Measurements from ENCODE around the gene WBP2NL. TPM values are rescaled to one million over a fixed set of nuclear protein-coding genes. Genes with fewer than 3 reads are reported as not detected.
A peak's percentile ranks its signal among the peaks of the same experiment; 100 is the strongest.
"Not testable (repeated sequence)": the region's sequence is repeated elsewhere in the genome, so short reads cannot be mapped to it uniquely, and the experiment has no call there.

Gene WBP2NL, protein sequence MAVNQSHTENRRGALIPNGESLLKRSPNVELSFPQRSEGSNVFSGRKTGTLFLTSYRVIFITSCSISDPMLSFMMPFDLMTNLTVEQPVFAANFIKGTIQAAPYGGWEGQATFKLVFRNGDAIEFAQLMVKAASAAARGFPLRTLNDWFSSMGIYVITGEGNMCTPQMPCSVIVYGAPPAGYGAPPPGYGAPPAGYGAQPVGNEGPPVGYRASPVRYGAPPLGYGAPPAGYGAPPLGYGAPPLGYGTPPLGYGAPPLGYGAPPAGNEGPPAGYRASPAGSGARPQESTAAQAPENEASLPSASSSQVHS
- 0.71 TPM for polyA plus RNA-seq (2013, experiment 1 of 2; ENCODE audit: insufficient read length)
- 0.56 TPM for polyA plus RNA-seq (2013, experiment 2 of 2; ENCODE audit: insufficient read length)

DNA sequence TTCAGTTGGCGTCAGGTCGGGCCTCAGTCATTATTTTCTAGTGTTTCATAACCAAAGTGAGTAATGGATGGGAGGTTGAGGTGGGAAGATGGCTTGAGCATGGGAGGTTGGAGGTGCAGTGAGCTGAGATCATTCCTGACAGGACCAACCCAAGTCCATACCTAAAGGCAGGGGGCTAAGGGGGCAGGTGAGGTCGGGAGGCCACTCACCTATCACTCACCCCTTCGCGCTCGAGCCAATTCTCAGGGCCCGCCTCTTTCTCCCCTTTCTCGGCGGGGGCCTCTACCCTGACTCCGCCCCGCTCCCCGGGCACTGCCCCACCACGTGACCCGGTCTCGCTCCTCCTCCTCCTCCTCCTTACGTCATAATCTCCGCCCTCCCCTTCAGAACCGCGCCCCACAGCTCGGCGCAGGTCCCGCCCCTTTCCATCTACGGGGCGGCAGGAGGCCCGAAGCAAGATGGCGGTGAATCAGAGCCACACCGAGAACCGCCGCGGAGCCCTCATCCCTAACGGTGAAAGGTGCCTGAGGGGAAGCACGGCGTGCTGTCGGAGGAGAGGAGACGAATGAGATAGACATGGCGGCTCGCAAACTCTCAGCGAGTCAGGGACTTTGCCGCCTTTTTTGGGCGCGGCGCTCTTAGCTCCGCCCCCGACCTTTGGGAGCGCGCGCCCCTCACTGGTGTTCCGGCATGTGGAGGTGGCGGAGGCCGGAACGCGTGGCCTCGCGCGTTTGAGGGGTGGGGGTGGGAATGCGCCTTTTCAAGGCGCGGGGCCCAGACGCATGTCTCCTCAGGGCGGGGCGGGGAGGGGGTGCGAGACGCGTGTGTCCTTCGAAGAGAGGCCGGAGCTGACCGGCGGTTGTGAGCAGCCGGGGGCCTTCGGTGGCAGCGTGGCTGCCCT, at the start of gene WBP2NL:
Gene WBP2NL, plus strand, starts transcription at position 428 of the 901 bp plus-strand sequence. Its CDS starts 31 bp downstream, at position 459.
- DNase-seq: peak; percentile 84

DNA sequence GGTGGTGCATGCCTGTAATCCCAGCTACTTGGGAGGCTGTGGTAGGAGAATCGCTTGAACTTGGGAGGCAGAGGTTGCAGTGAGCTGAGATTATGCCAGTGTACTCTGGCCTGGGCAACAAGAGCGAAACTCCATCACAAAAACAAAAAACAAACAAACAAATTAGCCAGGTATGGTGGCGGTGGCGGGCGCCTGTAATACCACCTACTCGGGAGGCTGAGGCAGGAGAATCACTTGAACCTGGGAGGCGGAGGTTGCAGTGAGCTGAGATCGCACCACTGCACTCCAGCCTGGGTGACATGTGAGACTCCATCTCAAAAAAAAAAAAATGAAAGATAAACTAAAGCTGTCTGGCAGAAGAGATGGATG, 49.7 kb upstream of the WBP2NL start:
- not testable (repeated sequence) for DNase-seq

DNA sequence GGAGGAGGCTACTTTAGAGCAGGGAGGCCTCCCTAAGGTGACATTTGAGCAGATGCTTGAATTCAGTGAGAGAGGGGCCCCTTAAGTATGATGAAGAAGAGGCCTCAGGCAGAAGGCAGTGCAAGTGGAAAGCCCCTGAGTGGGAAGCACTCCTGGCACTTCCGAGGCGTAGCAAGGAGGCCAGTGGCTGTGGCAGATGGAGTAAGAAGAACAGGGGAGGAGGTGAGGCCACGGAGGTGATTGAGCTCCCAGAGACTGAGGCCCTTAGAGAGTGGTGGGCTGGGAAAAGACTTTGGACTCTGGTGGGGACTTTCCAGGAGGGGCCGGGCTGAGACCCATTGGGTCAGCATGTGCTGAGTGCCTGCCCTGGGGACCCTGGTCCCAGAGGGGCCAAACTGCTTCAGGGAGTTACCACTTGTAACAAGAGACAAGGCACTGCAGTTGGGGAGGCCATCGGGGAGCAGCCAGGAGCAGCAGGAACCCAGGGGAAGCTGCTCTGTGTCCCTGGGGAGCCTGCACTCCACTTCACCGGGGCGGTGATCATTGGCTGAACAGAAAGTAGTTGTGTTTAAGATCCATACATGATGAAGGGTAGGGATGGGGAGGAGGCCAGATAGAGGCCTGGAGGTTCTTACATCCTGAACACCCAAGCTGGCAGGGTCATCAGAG, 49.2 kb upstream of the WBP2NL start:
- DNase-seq: no peak

DNA sequence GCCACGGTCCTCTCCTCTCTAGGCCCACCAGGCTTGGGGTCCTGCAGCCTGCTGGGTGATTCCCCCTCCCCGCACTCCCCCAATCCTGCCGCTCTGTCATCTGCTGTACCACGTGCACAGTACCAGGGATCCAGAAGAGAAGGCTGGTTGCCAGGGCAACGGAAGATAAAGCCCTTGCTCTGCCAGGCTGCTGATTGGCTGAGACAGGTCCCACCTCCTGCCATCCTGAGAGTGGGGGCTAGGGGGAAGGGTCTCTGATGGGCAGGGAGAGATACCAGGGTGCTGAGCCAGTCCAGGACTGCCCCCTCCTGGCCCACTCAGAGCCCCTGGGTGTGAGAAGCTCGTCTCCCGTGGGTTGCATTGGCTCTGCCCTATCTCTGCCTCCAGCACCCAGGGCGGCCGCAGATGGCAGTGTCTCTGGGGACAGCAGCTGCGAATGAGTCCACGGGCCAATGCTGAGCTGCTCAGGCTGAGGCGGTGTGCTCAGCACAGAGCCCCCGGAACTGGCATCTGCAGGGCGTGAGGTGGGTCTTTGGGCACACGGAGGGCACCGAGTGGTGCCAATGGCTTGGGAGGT, 46.6 kb upstream of the WBP2NL start, which contains the start of gene SMIM45:
Gene SMIM45, plus strand, starts transcription at position 253 of the 577 bp plus-strand sequence.
- DNase-seq: no peak

DNA sequence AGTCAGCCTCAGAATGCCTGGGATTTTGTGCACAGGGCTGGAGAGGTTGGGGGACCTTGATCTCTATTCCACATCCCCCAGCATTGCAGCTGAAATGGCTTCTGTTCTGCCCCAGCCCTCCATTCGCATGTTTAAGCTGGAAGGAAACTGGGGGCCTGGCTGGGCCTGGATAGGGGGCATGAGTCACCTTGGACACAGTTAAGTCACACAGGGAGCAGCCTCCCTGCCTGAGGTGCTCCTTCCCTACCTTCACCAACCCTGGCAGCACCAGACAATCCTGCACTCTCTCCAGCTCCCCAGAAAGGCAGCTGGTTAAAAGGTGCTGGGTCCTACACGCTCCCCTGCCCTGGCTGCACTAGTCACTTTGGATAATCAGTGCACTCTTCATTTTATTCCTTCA, 45.9 kb upstream of the WBP2NL start:
- DNase-seq: no peak

DNA sequence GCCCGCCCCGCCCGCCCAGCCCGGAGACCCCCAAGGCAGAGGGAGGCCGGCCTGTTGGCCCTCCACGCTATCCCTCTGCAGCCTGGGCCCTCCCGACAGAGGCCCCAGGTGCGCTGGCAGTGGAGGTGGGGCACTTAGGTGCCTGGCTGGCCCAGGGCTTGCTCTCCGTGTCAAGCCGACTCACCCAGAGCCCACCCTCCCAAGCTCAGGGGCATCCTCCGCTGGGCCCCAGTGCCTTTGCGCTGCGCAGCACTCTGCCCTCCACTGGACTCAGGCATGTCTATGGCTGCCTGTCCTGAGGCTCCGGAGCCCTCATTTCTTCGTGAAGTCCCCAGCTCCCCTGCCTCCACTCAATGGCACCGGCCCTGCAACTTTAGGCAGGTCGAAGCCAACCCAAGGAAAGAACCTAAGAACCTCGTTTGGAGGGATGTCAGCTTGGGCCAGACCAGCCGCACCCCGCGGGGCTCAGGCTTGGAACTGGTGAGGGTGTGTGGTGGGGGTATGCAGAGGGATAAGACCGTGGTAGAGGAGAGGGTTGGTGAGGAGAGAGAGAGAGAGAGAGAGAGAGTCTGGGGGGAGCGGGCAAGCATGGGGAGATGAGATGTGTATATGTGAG, 40.5 kb upstream of the WBP2NL start:
- no peak for DNase-seq

DNA sequence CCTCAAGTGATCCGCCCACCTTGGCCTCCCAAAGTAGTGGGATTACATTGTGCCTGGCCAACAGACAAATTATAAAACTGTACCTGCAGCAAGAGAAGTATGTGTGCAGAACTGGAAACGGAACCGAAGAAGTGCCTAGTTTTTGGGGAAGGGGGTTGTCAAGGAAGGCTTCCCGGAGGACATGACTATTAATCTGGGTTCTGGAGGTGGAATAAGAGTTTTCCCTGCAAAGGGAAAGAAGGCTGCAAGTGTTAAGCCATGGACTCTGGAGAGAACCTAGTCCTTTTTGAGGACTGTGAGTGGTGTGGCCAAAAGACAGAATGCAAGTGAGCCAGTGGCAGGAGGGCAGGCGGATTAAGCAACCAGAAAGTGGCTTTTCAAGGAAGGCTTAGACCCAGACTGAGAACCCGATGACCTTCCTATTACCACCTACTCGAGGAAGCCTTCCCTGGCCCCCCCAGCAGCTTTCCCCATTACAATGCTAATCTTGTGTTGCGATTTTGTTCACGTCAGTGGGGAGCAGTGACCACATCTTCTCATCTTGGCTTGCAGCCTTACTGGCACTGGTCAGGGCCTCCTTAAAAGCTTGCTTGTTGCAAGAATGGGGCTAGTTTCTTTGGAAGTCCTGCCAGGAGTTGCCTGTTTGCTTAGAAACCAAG, 35.0 kb upstream of the WBP2NL start:
- no peak for DNase-seq

DNA sequence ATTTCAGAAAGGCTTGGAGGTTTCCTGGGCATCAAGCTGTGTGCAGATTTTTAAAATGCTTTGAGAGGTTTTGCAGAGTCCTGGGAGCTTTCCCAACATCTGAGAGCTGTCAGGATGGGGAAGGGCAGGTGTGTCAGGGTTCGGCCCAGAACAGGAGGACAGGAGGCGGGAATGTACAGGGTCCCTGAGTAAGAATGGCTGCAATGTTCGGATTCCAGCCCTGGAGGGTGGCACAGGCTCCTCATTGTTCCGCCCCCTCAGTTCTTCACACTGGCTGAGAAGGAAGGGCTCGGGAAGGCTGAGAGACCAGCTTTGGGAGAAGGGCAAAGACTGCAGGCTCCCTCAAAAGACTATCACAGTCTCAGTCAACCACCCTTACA, 34.5 kb upstream of the WBP2NL start:
- no peak for DNase-seq

DNA sequence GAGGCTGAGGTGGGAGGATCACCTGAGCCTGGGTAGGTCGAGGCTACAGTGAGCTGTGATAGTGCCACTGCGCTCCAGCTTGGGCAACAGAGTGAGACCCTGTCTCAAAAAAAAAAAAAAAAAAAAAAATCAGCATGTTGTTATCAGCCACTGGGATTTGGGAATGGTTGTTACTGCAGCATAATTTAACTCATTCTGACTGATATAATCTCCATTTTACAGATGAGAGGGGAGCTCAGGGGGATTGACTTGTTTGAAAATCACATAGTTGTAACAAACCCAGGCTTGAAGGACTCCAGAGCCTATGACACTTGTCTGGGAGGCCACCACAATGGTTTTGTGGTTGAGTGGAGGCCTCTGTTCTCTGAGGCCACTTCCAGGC, 32.4 kb upstream of the WBP2NL start:
- DNase-seq: no peak

DNA sequence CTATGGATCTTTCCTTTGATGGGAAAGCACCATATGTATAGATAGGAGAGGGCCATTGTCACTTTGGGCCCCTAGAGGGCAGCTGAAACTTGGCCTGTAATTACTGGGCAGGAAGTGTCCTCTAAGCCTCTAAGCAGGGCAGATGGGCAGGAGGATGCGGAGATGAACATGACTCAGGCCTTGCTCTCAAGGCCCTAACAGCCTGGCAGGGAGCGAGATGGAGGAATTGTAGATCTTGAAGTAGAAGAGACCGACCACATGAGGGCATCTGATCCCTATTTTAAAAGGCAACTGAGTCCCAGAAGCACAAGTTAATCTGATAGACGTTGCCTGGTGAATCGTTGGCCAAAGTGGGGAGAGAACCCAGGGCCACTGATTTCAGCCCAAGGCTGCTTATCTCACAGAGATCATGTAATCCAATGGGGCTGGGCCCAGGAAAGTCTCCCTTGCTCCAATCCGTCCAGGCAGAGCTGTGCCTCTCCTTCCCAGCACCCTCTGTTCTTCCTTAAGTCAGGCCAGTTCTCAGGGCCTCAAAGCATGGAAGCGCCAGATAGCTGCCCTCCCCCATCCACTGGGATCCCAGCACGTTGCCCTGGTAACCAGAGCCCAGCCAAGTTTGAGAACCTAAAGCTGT, 31.9 kb upstream of the WBP2NL start:
- DNase-seq: peak; percentile 73

DNA sequence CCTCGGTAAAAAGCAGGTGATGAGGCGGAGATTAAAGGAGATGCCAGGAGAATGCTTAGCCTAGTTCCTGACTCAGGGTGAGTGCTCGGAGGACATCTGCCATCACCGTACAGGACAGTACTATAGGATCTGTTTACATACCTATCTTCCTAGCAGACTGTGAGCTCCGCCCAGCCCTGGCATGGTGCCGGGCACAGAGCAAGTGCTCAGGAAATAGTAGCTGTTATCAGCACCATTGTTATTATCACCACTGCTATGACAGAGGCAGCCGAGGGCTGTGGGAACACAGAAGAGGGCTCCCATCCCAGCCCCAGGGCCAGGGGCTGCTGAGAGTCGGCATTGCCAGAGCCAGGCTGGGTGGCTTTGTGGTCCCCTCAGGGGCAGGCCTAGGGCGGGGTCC, 30.0 kb upstream of the WBP2NL start:
- DNase-seq: no peak

DNA sequence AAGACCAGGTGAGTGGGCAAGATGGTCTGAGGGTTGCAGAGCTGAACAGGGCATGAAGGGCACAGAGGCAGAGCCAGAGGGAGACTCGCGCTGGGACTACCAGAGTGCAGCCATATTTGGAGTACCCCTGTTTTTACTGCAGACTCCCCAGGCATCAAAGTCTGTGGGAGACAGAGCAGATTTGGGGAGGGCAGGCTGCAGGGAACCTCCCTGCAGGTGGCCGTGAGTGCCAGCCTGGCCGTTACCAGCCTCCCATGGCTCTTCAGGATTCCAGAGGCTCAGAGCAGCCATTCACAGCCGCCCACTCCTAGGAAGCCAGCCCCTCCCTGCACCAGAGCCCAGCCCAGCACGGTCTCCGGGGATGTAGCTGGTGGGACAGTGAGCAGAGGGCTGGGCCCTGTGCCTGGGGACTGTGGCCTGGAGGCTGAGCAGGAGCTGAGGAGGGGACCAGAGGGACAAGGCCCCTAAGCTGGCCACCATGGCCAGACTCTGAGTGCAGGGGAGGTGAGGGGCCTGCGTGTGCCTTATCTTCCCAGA, 29.4 kb upstream of the WBP2NL start, which contains the start of gene SEPTIN3:
Gene SEPTIN3, plus strand, starts transcription at position 334 of the 537 bp plus-strand sequence. CDS start 2,050 bp downstream, outside the sequence.
- no peak for DNase-seq

DNA sequence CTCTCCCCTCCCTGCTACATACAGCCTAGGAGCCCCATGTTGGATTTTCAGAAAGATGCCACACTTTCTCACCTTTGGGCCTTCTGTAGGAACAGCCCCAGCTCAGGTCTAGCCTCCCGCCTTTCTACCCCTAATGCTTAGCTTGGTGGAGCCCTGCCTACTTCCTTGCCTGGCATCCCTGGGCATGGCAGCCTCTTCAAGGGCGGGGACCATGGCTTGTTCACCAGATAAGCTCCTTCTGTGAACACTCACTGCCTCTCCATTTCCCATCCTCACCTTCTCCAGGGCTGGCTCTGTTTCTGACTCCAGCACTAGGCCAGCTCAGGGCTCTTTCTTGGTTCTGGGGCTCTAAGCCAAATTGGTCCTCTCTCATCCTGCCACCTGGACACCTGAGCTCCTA, 28.0 kb upstream of the WBP2NL start:
- no peak for DNase-seq

DNA sequence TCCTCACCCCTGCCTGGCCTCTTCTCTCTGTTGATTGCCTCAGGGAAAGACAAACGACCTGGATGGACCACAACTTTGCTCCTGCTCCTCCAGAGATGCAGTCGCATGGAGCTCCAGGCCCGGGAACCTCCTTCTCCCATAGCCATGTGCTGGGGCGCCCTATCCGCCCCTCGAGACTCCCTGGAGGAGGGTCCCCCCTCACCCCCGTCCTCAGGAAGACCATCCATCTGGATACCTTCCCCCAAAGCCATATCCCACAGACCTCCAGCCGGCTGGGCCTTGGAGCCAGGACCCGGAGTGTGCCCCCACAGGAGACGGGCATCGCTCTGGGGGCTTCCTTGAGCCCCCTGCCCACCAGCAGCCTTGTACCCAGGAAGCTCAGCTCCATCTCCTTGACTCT, 27.2 kb upstream of the WBP2NL start:
- no peak for DNase-seq

DNA sequence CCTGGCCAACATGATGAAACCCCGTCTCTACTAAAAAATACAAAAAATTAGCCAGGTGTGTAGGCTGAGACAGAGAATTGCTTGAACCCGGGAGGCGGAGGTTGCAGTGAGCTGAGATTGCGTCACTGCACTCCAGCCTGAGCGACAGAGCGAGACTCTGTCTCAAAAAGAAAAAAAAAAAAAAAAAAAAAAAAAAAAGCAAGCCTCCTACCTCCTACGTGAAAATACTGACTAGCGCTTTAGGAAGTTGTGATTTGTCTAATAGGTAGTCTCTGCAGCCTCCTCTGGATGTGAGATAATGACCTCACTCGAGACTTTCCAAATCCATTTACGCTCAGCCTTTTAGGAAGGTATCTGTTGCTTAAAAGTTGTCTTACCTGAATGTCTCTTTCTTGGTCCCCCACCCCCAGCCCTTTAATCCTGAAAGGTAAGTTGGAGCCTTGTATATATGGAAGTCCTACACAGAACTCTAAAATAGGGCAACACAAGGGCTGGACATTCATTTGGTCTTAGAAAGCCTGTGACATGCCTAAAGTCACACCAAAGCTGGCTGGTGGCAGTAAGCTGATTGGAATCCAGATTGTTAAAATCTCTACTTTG, 23.8 kb upstream of the WBP2NL start:
- DNase-seq: no peak

DNA sequence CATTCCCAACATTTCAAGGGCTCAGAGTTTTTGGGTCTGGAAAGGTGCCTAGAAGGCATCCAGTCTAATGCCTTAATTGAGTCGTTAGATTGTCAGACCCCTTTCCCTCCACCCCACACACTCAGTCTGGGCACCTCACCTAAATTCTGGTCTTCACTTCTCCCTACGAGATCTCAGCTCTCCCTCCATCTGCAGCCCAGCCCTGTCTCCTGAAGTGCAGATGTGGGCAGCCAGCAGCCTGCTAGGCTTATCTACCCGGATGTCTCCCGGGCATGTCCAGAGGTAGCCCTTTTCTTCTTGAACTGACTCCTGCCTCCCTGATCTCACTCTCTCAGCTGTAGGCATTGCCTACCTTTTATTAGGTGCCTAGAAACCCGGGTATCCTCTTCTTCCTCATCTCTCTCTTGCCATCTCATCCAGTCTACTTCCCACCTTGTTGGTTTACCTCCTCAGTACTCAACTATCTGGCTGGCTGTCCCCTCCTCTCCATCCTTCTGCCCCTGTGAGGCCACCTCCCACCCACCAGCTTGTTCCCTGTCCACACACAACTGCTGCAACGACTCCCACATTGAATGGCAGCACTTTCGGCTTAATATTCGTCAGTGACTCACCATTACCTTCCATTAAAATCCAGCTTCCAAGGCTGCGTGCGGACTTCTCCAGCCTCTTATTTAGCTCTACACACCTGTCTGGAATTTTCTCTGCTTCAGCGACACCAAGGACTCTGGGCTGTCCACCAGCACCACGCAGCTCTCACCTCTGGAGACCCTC, 23.1 kb upstream of the WBP2NL start:
- DNase-seq: no peak

DNA sequence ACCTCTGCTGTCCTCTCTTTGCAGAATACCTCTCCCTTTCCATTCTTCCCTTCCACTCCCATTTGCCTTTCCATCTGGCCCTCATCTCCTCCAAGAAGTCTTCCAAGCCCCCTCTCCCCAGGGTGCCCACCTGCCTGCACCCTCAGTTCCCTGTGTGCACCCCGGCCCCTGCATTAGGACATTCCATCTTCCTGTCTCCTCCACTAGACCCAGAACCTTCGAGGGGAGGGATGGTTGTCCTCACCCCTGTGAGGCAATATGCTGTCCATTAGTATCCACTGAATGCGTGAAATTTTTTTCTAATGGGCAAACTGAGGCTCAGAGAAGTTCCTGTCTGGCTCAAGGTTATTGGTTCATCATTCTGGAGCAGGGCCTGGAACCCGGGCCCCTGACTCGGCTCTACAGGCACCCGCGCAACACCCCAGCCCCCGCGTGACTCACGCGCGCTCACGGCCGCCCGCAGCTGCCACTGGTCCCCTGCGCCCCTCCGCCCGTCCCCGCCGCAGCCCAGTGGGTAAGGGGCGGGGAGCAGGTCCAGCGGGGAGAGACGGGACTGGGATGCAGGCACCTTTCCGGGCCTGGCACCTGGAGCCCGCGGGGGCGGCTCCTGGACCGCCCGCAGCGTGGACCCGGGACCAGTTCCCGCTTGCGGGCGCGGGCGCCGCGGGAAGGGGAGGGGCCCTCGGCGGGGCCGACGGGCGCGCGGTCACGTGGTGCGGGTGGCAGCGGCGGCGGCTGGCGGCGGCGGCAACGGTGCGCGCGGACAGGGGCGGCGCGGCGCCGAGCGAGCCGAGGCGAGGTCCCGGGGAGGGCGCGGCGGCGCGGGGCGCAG, 22.3 kb upstream of the WBP2NL start:
- DNase-seq: no peak

DNA sequence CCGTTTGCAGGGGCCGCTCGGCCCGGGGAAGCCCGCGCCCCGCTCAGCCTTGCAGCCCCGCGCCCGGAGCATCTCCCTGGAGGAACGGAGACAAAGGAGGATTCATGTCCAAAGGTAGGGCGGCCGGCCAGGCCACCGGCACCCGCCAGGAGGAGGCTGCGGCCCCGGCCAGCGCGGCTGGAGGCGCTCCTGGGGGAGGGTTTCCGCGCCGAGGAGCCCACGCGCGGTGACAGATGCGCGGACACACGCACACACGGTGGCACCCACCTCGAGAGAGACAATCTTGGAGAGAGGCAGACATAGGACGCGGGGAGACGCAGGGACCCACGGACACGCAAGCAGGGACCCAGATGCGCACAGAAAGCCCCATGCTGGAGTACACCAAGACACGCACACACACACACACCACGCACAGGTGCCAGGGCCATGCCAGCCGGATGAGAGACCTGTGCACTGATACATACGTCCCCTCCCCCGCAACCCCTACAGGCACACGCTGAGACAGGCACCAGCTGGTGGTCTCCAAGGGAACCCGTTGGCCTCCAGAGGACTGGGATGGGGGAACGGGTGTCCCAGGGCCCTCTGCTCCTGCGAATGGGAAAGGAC, 21.5 kb upstream of the WBP2NL start:
- no peak for DNase-seq

Data from fibroblast of skin of abdomen (primary cell).